GM12801 (cell line): Measurements from ENCODE around the gene RBMS3.

Experiments
- TF ChIP-seq, protein P1 (sequence below): IDR thresholded peaks from one replicate; pipeline ENCODE4 v1.5.1; 2011; ENCODE audit warnings: control low read depth; ENCODE audit not compliant: insufficient read length; ENCODE audit errors: extremely low read depth

The RBMS3 gene

DNA sequence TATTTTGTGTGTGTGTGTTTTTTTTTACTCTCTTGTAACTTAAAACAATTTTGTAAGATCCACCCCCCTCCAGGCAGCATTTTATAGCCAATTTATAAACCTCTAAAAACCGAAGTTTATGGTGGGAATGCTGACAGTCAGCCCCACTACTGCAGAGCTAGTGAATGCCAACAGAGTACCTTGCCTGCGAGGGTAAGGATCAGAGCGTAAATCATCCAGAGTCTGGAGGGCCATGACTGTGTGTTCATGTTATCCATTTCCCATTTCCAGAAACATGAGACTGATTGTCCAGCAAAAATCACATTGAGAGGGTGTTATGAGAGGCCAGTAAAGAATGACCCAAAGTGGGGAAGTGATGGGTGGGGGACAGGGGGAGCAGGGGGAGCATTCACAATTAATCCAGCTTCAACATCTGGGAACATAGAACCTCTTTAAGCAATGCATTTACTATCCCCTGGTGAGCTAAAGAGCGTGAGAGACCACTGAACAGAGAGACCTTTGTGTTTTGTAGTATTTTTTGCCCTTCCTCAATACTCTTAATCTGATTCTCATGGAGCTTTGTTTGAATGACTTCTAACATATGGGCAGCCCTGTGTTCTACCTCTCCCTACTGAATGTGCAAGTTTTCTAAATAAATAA lies 464.5 kb downstream of the RBMS3 start:
- TF ChIP-seq, protein P1, sequence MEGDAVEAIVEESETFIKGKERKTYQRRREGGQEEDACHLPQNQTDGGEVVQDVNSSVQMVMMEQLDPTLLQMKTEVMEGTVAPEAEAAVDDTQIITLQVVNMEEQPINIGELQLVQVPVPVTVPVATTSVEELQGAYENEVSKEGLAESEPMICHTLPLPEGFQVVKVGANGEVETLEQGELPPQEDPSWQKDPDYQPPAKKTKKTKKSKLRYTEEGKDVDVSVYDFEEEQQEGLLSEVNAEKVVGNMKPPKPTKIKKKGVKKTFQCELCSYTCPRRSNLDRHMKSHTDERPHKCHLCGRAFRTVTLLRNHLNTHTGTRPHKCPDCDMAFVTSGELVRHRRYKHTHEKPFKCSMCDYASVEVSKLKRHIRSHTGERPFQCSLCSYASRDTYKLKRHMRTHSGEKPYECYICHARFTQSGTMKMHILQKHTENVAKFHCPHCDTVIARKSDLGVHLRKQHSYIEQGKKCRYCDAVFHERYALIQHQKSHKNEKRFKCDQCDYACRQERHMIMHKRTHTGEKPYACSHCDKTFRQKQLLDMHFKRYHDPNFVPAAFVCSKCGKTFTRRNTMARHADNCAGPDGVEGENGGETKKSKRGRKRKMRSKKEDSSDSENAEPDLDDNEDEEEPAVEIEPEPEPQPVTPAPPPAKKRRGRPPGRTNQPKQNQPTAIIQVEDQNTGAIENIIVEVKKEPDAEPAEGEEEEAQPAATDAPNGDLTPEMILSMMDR, result no peak

DNA sequence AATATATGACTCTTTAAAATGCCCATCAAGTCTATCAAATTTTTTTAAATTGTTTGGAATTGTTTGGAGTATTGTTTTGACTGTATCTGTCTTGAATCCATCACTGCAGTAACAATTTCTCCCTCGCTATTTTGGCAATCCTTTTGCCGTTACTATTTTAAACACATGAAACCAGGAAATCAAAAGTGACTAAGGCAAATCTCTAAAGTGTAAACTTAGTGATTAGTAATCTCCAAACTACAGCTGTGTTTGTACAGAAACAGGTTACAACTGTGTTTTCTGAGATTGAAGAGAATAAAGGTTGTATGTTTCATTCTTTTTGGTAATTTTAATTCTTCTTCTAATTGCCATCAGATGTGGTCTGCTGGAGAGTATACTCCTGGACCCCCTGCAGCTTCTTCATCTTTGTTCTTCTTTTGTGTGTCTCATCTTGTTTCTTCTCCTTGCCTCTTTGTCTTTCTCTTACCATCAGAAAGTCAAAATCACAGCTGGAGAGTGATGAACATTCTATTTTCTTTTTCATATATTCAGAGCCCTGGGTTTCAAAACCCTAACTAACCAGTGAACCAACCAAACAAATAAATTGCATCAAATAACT lies 465.4 kb downstream of the RBMS3 start:
- TF ChIP-seq, protein P1, result no peak

DNA sequence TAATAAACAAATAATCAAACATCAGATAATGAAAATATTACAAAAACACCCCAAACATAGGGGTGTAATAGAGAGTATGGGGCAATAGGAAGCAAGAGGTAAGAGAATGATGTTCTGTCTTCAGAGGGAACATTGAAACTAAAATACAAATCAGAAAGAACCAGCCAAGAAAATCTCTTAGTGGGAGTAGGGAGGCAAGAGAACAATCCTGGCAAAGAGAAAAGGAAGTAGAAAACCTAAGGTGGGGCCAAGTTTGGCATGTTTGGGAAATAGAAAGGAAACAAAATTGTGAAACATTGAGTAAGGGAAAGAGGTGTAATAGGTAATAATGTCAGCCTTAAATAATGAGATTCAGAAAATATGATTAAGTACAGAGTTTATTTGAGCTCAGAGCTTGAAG lies 467.1 kb downstream of the RBMS3 start:
- TF ChIP-seq, protein P1, result no peak

DNA sequence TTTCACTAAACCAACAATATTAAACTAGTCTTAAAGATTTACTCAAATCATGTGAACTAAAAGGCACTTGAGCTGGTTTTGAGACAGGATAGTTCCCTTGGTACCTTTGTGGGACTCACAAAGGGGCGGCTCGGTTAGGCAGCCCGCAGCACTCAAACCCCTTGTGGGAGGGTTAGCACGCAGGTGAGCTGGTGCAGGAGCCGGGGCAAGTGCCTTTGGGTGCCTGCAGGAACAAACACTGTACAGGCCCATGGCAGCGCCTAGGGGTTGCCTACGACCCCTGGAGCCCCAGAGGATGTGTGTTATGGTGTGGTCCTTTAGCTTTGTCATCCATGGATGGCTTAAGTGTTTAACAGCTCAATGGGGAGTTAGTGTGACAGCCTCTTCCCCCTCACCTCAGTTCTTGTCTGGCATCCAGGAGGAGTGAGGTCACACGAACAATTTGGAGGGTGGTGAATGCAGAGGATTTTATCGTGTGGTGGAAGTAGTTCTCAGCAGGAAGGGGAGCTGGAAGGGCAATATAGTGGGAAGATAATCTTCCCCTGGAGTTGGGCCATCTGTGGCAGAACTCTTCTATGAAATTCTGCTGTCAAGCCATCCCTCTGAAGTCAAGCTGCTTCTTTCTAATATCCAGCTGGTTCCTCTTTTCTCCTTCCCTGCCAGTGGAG lies 470.9 kb downstream of the RBMS3 start:
- TF ChIP-seq, protein P1, result no peak

DNA sequence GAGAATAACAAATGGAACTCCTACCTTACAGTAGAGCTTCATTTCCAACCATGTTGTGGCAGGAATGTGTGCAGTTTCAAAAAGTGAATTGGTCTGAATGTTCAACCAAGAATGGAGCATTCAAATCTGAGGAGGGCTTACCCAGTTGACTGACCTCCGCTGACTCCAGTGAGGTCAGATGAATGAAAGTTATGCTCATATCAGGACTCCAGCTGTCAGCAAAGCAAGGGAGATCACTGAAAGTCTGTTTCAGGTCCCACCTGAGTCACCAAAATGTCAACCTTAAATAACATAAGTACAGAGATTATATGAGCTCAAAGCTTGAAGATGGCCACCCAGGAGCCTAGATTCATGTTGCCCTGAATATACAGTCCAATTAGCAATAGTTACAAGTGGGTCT lies 473.5 kb downstream of the RBMS3 start:
- TF ChIP-seq, protein P1, result no peak

DNA sequence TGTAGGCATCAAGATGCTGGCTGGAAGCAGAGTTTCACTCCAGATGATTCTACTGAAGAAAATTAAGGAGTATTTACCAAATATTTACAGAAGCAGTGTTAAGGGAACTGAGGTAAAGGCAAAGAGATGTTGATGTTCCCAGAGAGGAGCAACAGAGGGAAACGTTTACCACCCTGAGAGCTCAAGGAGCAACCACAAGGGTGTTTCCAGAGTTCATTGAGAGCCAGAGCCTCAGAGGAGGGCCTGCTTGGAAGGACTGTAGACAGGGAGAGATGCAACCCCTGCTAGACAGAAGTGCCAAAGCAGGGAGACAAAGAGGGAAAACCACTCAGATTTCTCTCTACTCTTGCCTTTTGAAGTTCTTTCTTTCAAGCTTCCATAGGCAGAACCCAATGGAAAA lies 474.5 kb downstream of the RBMS3 start:
- TF ChIP-seq, protein P1, result no peak

DNA sequence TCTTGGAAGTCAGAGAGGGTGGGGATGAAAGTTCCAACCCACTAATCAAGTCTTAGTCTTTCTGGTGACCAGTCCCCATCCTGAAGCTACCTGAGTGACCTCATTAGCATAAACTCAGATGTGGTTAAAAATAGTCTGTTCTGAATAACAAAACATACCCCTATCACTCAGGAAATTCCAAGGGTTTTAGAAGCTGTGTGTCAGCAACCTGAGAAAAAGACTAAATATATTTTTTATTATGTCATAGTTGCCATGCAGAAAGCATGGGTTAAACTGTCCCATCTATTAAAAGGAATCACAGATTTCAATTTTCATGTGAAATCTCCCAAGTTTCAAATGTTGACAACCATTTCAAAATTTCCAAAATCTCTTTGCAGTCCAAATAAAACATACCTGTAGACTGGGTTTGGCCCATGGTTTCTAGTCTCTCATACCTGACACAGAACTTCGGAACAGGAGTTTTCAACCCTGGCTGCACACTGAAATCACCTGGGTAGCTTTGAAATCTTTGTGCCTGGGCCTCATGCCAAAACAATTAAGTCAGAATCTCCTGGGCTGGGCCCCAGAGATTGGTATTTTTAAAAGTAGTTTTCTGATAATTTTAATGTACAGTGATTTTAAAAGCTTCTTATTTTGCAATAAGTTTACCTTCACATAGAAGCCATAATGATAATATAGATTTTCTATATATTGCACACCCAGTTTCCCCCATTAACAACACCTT lies 476.3 kb downstream of the RBMS3 start:
- TF ChIP-seq, protein P1, result no peak
